Activated CD4-positive, alpha-beta T cell treated with anti-CD3 and anti-CD28 coated beads, Interleukin-2, Interleukin-4, amounts not matched to agents 100 ng/mL and 50 ng/mL, durations not matched to agents 16 hours and 8 hours (primary cell): Measurements from ENCODE around the gene MAPK12.
A peak's percentile ranks its signal among the peaks of the same experiment; 100 is the strongest.

Experiments
- DNase-seq: peaks from one replicate; pipeline ENCODE4 v3.0.0-alpha.2; 2020; ENCODE audit warnings: low spot score

MAPK12 gene

GRCh38 chr22:50261615-50262459, at the start of gene MAPK12:
MAPK12 (minus strand) TSS chr22:50261683; CDS start chr22:50261509, 174 bp downstream.
- DNase-seq, result no peak

DNA sequence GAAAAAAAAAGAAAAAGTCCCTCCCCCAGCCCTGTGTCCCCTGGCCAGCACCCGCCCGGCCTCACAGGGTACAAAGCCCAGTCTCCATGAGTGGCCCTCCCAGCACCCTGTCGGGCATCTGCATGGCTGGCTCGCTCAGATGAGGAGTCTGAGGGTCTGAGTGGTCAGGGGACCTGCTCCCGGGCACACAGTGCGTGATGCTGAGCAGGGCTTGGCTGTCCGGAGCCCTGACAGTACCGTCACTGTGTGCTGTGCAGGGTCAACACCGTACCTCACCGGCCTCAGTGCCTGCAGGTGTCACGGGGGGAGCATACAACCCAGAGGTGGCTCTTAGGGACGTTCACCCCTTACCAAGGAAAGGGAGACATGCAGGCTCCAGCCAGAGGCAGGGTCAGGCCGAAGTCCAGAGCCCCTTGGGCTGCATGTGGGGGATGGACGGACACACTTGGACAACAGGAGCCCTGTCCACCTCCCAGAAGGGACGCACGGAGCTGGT, 49.5 kb upstream of the MAPK12 start:
- no peak for DNase-seq

DNA sequence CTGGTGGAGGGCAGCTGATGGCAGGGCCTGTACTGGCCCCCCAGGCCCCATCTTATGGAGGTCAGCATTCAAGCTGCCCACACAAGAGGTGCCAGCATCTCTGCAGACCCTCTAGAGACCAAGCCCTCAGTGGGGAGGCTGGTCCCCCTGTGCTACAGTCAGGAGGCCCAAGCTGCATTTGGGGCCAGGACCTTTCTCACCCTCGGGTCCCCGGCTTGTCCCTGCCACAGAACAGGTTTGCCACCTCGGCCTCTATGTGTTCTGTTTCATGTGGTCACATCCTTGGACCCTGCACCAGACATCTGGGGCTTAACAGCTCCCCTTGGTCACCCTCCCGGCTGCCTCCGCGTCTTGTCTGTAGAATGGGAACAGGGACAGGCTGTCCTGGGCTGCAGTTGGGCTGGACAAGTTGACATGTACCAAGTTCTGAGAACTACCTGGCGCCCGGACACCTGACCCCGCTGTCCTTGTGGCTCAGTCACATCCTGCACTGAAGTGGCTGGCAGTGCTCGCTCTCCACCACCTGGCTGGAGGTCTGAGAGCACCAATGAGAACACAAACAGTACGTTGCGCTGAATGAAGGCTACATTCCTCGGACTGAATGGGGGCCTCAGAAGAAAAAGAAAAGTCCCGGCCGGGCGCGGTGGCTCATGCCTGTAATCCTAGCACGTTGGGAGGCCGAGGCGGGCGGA, 48.7 kb upstream of the MAPK12 start:
- DNase-seq, result no peak

GRCh38 chr22:50309601-50309991, 48.1 kb upstream of the MAPK12 start:
- DNase-seq, result no peak

DNA sequence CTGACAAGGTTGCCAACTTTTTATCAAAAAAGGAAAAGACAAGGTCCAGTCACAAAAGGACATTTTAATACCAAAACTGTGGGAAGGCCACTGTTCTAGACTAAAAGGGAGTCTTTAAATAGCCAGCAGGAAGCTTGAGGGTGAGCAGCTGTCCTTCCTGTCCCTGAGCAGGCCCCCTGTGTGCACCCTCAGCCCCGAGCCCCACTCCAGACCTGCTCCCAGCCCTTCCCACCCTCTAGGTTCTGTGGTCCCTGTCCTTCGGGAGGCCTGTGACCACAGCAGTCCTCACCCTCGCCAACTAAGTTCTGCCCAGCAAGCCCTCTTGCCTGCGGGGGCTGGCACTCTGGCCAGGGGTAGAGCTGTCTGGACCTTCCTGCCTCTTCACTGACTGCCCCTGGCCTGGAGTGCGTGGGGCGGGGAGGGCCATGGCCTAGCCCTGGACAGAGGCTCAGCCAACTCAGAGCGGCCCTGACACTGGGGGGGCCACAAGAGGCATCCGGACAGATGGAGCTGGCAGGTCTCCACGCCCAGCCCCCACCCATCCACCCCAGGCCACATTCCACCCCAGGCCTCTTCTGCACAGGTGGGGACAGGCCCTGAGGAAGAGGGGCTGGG, 47.6 kb upstream of the MAPK12 start:
- no peak for DNase-seq

DNA sequence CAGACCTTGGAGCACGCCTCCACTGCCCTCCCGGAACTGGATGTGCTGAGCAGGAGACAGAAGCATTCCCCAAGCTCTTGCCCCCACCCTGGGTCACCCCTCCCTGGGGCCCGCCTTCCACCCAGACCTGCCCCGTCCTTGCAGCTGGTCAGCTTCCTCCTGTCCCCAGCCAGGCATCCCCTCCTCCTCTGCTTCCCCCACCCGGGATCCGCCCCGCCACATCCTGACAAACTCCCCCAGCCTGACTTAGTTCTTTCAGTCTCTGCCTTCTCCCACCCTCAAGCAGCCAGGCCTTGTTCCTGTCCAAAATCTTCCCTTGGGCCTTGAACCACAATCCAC, 47.1 kb upstream of the MAPK12 start:
- DNase-seq, result no peak

DNA sequence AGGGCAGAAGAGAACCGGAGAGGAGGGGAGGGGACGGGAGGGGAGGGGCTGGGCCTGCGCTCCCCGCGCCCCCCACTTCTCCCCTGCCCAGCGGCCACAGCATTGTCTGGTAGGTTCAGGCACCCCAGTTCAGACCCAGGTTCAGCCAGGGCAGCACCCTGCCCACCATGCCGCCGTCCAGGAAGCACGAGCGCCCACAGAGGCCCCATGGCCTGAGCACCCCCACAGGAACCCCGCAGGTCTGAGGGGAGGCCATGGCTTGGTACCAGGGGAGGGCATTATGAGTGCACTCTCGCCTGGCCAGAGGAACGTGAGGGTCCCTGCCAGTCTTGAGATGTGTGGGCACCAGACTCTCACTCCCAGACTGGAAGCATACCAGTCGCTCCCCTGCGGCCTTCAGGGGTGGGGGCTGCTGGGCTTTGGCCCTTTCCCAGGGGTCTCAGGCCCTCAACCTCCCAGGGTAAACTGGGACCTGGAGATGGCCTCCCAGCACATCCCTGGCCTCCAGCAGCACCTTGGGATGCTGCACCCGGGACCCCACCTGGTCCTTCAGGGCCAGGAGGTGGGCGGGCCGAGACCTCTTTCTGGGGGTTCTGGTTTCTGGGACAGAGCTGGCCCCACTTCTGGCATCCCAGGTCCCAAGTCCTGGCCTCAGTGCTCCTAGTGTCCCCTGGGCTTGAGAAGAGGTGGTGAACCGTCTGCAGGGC, 46.6 kb upstream of the MAPK12 start:
- DNase-seq, result no peak

DNA sequence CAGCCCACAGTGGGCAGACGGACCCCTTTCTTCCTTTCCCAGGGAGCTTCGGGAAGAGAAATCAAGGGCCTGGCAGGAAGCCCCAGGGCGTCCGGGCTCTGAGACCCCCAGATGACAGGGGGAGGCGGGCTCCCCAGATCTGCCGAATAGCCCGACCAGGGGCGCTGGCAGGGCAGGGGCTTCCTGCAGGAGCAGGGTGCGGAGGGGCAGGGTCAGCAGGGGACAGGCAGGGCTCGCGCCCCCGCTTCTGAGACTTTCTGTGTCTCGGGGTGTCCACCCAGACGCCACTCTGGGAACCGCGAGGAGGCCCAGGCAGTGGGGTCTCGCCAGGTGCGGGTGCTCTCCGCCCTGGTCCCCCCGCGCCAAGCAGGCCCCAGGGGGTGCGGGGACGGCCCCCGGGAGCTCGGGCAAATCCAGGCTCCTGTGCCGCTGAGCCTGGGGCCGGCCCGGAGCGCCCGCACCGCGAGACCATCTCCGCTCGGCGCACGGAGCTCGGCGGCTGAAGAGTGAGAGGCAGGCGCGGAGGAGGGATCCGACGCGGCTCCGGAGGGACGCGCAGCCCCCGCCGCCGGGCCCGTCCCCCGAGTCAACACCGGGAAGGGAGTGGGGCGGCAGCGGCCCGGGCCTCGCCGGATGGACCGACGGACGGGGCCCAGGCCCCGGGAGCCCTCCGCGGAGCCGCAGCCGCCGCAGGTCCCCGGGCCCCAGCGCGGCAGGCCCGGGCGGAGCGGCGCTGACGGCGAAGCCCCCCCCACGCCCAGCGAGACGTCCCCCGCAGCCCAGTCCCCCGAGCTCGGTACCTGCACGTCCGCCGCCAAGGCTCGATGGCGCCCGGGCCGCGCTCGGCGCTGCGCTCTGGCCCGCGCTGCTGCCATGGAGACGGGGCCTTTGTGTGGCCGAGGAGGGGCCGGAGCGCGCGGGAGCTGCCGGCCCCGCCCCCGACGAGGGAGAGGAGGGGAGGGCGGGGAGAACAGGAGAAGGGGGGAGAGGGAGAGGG, 45.6 kb upstream of the MAPK12 start, which contains the start of gene PLXNB2:
PLXNB2 (minus strand) TSS at position 894 of the 997 bp plus-strand sequence. CDS start 17,062 bp downstream, outside the sequence.
- peak; percentile 19 for DNase-seq

GRCh38 chr22:50305923-50306566, 44.6 kb upstream of the MAPK12 start:
- peak; percentile 10 for DNase-seq

DNA sequence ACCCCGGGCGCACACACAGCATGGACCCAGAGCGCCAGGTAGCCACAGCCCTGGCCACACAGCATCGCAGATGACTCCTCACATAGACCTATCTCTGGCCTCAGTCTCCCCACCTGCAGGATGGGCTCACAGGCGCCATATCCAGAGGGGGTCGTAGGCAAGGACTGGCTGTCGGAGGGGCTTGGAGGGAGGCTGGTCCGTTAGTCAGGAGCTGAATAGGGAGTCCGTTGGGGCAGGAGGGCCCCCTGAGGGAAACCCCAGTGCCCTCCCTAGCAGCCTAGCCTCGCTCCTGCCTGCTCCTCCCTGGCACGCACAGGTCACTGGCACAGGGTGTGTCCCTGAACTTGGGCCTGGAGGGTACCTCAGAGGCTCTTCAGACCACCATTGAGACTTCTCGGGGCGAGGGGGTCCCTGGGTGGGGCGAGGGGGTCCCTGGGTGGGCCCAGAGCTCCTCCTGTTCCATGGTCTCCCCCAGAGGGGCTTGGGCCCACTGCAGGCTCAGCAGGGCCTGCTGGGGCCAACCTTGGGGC, 44.0 kb upstream of the MAPK12 start:
- DNase-seq, result no peak

GRCh38 chr22:50304528-50305392, 43.3 kb upstream of the MAPK12 start:
- DNase-seq, result no peak

- DNase-seq, result no peak
These were observed 42.5 kb upstream of the MAPK12 start for GRCh38 chr22:50303848-50304527.

DNA sequence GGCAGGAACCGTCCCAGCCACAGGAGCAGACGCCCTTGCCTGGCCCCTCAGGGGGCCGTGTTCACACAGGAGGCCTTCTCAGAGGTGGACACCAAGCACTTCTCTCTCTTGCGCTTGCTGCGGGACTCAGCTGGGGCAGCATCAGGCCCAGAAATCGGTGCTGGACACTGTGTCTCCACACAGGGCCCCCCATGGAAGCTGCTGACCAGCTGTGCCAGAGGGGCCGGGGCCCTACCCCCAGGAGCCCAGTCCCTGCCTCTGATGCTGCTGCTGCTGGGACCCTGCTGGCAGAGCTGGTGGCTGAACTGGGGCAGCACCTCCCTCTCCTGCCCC, 42.0 kb upstream of the MAPK12 start:
- DNase-seq, result no peak

GRCh38 chr22:50302564-50302963, 41.1 kb upstream of the MAPK12 start:
- DNase-seq, result no peak

GRCh38 chr22:50302041-50302541, 40.6 kb upstream of the MAPK12 start:
- no peak for DNase-seq

DNA sequence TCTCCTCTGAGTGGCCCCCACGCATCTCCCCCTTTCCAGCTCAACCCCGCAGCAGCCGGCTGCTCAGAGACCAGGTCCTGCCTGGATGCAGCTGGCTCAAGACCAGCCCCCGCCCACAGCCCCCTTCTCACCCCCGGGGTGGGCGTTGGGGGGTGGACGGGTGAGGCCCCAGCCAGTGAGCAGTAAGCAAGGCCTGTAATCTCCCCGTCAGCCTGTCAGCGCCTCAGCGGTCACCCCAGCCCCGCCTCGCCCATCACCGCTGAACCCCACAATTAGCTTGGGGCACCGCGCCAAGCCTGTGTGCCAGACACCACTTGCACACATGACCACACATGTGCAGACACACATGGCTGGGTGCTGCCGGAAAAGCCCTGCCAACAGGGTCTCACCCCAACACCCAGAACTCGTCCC, 40.1 kb upstream of the MAPK12 start:
- no peak for DNase-seq

GRCh38 chr22:50300620-50301257, 39.3 kb upstream of the MAPK12 start:
- no peak for DNase-seq
